GM19023 (cell line): ENCODE data around the gene USP2.
"Not testable (repeated sequence)": the region's sequence is repeated elsewhere in the genome, so short reads cannot be mapped to it uniquely, and the experiment has no call there.

Source experiments
- ATAC-seq: cut with Tn5 transposase; IDR thresholded peaks from one replicate; pipeline ENCODE4 v1.9.1; 2021; ENCODE audit warnings: mild to moderate bottlenecking, moderate library complexity; ENCODE audit not compliant: unreplicated experiment

USP2 gene

DNA sequence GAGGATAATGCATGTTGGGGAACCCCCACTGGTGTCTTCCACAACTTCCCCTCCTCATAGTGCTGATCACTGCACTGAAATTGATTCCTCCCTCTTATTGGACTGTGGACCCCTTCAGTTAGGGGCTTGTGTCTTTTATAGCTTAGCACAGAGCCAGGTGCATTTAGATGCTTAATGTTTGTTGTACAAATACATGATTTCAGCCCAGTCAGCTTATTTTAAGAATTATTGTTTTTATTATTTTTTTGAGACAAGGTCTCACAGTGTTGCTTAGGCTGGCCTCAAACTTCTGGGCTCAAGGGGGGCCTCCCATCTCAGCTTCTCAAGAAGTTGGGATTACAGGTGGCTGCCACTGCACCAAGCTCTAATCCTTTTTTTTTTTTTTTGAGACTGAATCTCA, 33.2 kb upstream of the USP2 start:
- no peak for ATAC-seq

DNA sequence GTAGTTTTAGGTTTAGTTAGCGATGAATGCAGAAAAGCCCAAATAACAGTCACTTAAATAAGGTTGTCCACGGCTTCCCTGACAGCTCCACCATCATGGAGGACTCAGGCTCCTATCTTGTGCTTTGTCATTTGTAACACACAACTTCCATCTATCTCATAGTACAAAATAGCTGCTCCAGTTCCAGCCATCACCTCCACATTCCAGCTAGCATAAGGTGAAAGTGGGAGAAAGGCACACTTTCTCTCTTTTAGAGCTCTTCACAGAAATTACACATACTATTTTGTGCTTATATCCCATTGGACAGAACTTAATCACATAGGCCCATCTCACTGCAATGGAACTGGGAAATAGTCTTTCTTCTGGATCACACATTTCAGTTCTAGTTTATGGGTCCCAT, 32.8 kb upstream of the USP2 start:
- ATAC-seq = no peak

DNA sequence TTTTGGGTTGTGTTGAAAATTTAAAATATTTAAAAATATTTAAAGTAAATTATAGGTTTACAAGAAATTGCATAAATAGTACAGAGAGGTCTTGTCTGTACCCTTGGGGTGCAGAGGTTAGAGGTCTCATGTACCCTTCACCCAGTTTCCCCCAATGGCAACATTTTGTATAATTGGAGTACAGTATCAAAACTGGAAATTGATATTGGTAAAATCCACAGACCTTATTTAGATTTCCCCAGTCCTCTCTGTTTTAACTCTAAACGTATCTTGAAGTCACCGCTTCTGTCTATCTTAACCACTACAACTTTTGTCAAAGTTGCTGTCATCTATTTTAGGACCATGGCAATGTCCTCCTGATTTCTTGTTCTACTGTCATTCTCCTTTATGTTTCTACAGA, 30.6 kb upstream of the USP2 start:
- ATAC-seq = no peak

DNA sequence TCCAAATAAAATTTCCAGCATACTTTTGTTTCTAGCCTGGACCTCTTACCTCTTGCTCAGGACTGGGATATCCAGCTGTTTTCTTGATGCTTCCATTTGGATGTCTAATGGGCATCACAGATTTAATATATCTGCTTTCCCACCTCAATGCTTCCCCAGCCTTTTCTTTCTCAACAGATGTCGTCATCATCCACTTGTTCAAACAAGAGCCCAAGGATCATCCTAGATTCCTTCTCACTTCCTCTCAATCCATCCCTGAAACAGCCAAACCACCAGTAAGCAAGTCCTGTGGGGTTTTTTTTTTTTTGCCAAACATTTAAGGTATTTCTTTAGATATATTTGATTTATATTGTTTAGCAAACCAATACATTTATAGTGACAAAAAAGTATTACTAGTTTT, 29.0 kb upstream of the USP2 start:
- no peak for ATAC-seq

DNA sequence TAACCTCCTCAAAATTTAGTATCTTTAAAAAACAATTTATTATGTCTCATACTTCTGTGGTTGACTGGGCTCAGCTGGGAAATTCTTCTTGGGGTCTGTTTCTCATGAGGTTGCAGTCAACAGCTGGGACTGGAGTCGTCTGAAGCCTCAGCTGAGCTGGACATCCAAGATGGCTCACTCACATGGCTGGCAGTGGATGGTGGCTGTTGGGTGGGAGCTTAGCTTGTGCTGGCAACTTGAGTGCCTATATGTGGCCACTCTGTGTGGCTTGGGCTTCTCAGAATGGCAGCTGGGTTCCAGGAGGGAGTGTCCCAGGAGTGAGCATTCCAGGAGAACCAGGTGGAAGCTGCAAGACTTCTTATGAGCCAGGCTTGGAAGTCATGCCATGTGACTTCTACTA, 28.2 kb upstream of the USP2 start:
- ATAC-seq = no peak

DNA sequence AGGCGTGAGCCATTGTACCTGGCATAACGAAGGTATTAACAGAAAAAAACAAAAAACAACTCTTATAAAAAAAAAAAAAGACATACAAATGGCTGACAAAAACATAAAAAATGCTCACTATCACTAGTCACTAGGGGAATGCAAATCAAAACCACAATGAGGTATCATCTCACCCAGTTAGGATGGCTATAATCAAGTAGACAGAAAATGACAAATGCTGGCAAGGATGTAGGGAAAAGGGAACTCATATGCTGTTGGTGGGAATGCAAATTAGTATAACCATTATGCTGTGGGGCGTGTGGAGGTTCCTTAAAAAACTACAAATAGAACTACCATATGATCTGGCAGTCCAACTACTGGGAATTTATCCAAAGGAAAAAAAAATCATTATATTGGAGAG, 24.5 kb upstream of the USP2 start:
- no peak for ATAC-seq

DNA sequence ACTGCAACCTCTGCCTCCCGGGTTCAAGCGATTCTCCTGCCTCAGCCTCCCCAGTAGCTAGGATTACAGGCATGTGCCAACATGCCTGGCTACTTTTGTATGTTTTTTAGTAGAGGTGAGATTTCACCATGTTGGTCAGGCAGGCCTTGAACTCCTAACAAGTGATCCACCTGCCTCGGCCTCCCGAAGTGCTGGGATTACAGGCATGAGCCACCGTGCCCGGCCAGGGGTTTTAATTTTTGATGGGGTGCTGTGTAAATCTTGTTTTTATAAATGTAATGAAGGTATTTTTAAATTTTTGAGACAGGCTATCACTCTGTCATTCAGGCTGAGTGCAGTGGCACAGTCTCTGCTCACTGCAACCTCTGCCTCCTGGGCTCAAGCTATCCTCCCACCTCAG, 24.0 kb upstream of the USP2 start:
- not testable (repeated sequence) for ATAC-seq

DNA sequence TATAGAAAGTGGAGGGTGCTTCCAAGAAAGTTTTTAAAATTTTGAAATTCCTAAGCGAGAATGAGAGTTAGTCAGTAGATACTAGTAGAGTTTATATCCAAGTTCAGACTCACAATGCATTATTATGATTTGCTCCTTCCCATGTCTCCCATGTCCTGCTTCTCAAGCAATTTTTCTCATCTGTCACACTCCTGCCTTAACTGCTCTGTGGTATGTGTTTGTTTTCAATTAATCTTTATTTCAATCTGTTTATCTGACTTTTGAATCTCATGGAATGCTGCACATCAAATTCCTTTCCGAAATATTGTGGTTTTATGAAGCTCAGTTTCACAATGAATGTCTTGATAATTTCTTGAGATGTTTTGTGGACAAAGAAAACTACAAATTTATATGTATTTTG, 23.4 kb upstream of the USP2 start:
- no peak for ATAC-seq

DNA sequence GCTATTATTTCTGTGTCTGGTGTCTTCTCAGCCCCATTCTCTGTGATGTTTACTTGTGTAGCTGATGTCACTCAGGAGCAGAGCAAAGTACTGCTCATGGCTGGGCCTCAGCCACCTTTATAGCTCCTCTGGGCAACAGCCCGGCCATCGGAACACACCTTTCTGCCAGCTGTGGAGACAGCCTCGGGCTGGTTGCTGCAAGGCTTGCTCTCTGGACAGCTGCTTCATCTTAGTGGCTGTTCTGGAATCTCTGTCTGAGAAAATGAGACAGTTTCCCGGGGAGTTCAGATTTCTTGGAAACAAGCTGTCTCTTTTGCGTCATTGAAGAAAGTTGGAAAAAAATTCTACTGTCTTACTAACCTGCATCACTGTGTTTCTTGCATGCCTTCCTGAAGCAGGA, 21.5 kb upstream of the USP2 start:
- ATAC-seq = no peak

DNA sequence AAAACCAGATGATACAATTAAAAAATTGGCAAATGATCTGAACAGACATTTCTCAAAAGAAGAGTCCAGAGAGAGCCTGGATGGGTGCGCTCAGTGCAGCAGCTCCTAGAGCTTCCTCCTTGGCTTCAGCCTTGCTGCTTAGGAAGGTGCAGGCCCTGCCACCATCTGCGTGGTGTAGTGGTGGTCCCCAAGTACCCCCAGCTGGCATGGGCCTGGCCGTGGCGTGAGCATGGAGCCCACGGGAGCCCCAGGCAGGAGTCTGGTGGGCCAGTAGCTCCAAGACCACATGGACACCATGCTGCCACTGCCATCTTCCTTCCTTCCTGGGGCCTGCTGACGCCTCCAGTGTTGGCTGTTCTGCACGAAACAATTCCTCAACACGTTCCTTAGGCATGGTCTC, 21.0 kb upstream of the USP2 start:
- no peak for ATAC-seq

DNA sequence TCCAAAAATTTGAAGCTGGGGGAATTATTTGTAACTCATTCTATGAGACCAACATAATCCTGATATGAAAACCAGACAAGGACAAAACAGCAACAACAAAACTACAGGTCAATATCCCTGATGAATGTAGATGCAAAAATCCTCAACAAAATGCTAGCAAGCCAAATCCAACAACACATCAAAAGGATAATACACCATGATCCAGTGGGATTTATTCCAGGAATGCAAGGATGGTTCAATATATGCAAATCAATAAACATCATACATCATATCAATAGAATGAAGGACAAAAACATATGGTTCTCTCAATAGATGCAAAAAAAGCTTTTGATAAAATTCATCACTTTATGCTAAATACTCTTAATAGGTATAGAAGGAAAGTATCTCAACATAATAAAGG, 19.4 kb upstream of the USP2 start:
- no peak for ATAC-seq

DNA sequence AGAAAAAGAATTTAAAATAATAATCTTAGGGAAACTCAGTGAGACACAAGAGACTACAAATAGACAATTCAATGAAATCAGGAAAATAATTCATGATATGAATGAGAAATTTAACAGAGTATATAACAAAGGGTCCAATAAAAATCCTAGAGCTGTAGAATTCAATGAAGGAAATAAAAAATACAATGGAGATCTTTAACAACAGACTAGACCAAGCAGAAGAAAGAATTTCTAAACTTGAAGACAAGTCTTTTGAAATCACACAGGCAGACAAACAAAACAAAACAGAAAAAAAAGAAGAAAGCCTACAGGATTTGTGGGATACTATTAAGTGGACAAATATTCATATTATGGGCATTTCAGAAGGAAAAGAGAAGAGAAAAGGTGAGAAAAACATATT, 16.2 kb upstream of the USP2 start:
- ATAC-seq = no peak

DNA sequence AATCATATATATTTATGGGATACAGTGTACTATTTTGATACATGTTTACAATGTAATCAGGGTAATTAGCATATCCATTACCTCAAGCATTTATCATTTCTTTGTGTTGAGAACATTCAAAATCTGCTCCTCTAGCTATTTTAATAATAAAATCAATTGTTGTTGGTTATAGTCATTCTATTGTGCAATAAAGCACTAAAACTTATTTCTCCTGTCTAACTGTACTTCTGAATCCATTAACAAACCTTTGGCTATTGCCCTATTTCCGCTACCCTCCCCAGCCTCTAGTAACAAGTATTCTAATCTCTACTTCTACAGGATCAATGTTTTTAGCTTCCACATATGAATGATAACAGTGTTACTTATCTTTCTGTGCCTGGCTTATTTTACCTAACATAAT, 15.3 kb upstream of the USP2 start:
- ATAC-seq = no peak

DNA sequence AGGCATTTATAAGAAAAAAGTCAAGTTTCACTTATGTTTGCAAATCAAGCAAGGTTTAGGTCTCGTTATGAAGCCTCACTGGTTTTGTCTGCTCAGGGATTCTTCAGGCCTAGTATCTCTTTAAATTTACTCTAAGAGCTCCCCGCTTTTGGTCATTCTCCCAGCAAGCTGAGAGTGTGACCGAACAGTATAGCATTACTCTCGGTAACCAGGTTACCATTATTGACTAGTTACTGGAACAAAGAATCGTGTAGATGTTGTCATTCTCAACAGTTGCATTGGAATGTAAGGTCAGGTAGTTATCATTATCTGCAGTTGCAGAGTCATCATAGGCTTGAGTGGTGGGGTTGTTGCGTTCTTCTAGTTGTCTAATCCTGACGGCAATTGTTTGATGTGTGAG, 9.8 kb upstream of the USP2 start:
- ATAC-seq = no peak

DNA sequence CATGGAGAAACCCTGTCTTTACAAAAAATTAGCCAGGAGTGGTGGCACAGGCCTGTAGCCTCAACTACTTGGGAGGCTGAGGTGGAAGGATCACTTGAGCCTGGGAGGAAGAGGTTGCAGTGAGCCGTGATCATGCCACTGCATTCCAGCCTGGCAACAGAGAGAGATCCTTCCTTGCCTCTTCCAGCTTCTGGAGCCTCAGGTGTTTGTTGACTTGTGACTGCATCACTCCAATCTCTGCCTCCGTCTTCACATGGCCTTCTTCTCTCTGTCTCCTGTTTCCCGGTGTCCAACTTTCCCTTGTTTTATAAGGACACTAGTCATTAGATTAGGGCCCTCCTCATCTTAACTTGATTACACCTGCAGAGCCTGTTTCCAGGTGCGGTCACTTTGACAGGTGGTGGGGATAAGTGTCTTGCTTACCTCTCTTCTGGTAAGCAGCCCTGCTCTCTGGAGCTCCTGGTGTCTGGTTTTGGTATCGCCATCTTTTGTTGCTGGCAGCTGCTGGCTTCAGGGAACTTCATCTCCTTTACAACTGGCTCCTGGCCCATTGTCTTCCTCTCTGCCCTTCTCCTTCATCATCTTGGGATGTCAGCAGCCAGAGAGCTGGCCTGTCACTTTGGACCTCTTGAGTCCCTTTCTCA, 8.2 kb upstream of the USP2 start:
- ATAC-seq = no peak

DNA sequence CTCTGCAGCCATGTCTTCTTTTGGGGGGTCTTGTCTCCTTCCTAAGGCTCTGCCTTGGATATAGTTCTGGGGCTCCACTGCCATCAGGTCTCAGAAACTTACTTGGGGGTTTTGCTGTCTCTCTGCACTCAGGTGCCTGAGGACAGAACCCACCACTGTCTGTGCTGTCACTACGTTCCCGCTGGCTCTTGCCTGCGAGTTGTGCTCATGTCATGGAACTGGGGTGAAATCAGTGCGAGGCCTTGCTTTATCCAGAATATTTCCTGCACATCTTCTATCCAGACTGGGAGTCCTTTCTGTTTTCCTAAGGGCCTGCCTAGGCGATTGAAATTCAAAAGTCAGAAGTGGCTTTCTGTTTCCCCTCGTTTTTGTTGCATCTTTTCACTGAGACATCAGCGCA, 6.6 kb upstream of the USP2 start:
- no peak for ATAC-seq

DNA sequence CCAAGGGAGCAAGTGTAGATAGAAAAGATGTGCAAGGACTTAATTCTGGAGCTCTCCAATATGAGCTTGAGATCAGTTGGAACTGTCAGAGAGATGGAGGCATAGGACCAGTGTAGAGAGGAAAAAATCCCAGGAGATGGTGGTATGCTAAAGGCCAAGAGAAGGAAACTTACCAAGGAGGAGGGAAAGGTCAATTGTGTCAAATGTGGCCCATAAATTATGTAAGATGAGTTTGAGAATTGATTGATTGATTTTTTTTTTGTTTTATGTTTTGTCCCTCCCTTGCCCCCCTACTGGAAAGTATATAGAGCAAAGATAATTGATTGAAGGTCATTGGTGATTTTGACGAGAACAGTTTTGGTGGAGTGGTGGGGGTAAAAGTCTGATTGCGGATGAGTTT, 2.8 kb upstream of the USP2 start:
- no peak for ATAC-seq

DNA sequence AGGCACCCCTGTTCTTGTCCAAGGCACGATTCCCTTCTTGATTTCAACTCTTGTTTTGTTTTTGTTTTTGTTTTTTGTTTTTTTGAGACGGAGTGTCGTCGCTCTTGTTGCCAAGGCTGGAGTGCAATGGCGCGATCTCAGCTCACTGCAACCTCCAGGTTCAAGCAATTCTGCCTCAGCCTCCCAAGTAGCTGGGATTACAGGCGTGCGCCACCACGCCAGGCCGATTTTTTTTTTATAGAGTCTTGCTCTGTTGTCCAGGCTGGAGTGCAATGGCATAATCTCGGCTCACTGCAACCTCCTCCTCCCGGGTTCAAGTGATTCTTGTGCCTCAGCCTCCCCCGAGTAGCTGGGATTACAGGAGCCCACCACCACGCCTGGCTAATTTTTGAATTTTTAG, 1.0 kb upstream of the USP2 start:
- not testable (repeated sequence) for ATAC-seq

DNA sequence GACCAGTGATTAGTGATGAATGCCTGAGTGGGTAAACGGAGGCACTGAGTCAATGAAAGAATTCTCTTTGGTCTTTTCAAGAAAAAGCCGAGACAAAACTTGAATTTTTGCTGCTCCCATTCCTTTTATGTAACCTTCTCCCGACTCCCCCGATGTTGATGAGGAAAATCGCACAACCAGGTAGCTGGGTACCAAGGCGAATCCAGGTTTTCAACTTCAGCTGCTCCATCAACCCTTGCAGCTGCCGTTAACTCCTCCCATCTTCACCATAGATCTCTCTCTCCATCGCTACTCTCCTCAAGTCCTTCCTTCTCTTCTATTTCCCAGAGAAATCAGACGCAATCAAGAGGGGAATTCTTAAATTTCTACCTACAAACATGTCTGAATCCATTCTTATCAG, 611 bp upstream of the USP2 start:
- ATAC-seq = no peak

DNA sequence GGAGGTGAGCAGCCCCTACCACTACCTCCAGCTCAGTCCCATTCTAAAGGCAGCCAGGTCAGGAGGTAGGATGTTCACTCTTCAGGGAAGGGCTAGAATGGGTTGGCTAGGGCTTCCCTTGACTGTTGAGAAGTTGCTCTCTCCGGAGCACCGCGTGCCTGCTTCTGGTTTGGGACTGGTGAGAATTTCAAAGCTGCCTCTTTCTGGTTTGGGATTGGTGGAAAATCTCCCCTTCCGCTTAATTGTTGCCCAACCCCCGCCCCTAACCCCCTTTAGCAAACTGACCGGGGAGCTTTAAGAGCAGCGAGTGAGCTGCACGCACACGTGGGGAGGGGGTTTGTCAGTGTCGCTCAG, 686 bp downstream of the USP2 start:
- no peak for ATAC-seq

DNA sequence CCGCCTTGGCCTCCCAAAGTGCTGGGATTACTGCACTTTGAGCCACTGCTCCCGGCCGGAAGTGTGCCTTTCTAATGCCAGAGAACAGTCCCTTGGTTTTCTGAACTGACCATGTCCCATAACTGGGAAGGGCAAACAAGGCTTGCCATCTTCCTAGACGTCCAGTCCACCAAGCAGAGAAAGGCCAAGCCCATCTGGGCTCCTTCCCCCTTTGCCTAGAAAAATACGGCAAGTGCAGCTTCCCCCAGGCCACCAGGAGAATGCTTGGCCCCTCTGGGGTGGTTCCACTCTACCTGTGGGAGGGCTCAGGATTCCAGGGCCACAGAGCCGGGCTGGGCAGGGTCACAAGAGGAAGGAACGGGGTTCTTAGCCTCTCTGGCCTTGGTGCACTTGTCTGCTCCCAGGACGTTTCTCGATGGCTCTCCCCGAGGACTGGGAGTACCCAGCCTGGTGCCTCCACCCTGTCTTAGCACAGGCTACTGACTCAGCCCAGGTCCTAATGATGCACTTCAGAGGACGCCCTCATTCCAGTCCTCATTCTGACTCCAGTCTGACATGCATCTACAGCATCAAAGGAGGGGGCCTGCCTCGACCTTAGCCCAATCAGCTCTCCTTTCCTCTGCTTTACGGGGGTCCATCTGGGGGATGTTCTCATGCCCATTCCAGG, 1.2 kb downstream of the USP2 start:
- no peak for ATAC-seq

DNA sequence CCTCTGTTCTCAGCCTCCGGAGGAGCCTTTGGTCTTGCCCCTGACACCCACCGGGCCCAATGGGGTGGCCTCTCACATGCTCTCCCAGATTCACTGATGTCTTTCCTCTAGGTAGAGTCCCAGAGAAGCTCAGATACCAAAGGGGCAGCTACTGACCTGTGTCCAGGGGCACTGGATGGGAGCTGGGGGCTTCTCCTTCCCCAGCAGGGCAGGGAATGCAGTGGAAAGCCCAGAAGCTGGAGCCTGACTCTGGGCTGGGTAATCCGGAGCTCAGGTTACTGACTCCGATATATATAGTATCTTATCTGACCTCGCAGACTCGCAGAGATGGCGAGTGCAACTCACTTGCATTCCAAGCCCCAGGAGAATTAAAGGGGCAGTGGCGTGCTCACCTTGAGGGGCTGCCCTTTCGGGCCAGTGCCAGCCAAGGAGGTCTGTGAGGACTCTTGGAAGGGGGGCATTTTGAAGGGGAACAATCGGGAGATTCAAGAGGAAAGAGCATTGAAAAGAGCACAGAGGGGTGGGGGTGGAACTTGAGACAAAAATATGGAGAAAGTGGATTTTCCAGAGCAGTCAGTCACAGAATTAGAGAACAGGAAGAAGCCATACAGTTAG, 2.5 kb downstream of the USP2 start:
- no peak for ATAC-seq
